Epithelial cell of prostate (primary cell): ENCODE measurements around the gene ASAH2.
"Not testable (repeated sequence)": the region's sequence is repeated elsewhere in the genome, so short reads cannot be mapped to it uniquely, and the experiment has no call there.

ENCODE experiments used
- DNase-seq: peaks from one replicate; pipeline ENCODE4 v3.0.0-alpha.2; 2011; ENCODE audit warnings: low read depth, low spot score
- H3K27ac ChIP-seq: fragments of 450-650 bp; 2 replicates; pipeline ENCODE4 v1.5.1; 2017; ENCODE audit warnings: mild to moderate bottlenecking

The ASAH2 gene

GRCh38 chr10:50251394-50251793, at the start of gene ASAH2:
Gene ASAH2 (minus strand): TSS chr10:50251516. CDS start chr10:50248610, 2,906 bp downstream.
- DNase-seq, result no peak
- no peak within 1 kb of the TSS for H3K27ac ChIP-seq

GRCh38 chr10:50299948-50300669, 48.8 kb upstream of the ASAH2 start:
- no peak for DNase-seq
- no peak overlapping the region for H3K27ac ChIP-seq

GRCh38 chr10:50295367-50295766, 44.1 kb upstream of the ASAH2 start:
- no peak for DNase-seq
- H3K27ac ChIP-seq, result no peak overlapping the region

- DNase-seq, result no peak
- no peak overlapping the region for H3K27ac ChIP-seq
Measured at GRCh38 chr10:50294582-50294981, 43.3 kb upstream of the ASAH2 start.

- no peak for DNase-seq
- no peak overlapping the region for H3K27ac ChIP-seq
Measured at GRCh38 chr10:50293513-50294313, 42.4 kb upstream of the ASAH2 start.

- DNase-seq, result no peak
- H3K27ac ChIP-seq, result no peak overlapping the region
Measured at GRCh38 chr10:50291261-50291850, 40.0 kb upstream of the ASAH2 start.

- DNase-seq, result no peak
Measured at GRCh38 chr10:50289196-50289595, 37.9 kb upstream of the ASAH2 start.

GRCh38 chr10:50286996-50287803, 35.9 kb upstream of the ASAH2 start:
- no peak for DNase-seq
- no peak overlapping the region for H3K27ac ChIP-seq

More at GRCh38 chr10:50289196-50289595, 37.9 kb upstream of the ASAH2 start:
- H3K27ac ChIP-seq, result no peak overlapping the region

GRCh38 chr10:50286517-50286916, 35.2 kb upstream of the ASAH2 start:
- no peak overlapping the region for H3K27ac ChIP-seq
- DNase-seq, result no peak

GRCh38 chr10:50281967-50282522, 30.7 kb upstream of the ASAH2 start:
- no peak overlapping the region for H3K27ac ChIP-seq

GRCh38 chr10:50281210-50281966, 30.1 kb upstream of the ASAH2 start:
- DNase-seq, result no peak
- H3K27ac ChIP-seq, result no peak overlapping the region

More at GRCh38 chr10:50281967-50282522, 30.7 kb upstream of the ASAH2 start:
- no peak for DNase-seq

GRCh38 chr10:50280049-50280841, 28.9 kb upstream of the ASAH2 start:
- DNase-seq, result no peak
- H3K27ac ChIP-seq, result no peak overlapping the region

- peak; percentile 5 for DNase-seq
- no peak overlapping the region for H3K27ac ChIP-seq
Measured at GRCh38 chr10:50279489-50279888, 28.2 kb upstream of the ASAH2 start.

GRCh38 chr10:50275650-50276235, 24.4 kb upstream of the ASAH2 start:
- DNase-seq, result no peak
- no peak overlapping the region for H3K27ac ChIP-seq

GRCh38 chr10:50272531-50272930, 21.2 kb upstream of the ASAH2 start:
- no peak overlapping the region for H3K27ac ChIP-seq
- no peak for DNase-seq

GRCh38 chr10:50271564-50272250, 20.4 kb upstream of the ASAH2 start:
- H3K27ac ChIP-seq, result no peak overlapping the region
- DNase-seq, result no peak

- DNase-seq, result not testable (repeated sequence)
Measured at GRCh38 chr10:50267877-50268276, 16.6 kb upstream of the ASAH2 start.

GRCh38 chr10:50262625-50263024, 11.3 kb upstream of the ASAH2 start:
- DNase-seq, H3K27ac ChIP-seq: not testable (repeated sequence)

More at GRCh38 chr10:50267877-50268276, 16.6 kb upstream of the ASAH2 start:
- H3K27ac ChIP-seq, result not testable (repeated sequence)
